ENCODE results near the gene KASH5.

DNA sequence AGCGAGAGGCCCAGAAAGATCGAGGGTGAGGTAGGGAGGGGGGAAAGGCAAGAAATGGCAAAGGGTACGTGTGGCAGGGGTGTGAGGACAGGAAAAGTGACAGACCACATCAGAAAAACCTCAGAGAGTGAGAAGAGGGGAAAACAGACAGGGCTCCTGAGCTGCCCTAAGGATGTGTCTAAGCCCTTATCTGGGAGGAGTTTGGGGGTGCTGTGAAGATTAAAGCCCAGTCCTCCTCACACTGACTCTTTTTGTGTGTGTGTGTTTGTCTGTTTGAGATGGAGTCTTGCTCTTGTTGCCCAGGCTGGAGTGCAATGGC is 35.9 kb downstream of the KASH5 start:
- TF ChIP-seq, protein P1, sequence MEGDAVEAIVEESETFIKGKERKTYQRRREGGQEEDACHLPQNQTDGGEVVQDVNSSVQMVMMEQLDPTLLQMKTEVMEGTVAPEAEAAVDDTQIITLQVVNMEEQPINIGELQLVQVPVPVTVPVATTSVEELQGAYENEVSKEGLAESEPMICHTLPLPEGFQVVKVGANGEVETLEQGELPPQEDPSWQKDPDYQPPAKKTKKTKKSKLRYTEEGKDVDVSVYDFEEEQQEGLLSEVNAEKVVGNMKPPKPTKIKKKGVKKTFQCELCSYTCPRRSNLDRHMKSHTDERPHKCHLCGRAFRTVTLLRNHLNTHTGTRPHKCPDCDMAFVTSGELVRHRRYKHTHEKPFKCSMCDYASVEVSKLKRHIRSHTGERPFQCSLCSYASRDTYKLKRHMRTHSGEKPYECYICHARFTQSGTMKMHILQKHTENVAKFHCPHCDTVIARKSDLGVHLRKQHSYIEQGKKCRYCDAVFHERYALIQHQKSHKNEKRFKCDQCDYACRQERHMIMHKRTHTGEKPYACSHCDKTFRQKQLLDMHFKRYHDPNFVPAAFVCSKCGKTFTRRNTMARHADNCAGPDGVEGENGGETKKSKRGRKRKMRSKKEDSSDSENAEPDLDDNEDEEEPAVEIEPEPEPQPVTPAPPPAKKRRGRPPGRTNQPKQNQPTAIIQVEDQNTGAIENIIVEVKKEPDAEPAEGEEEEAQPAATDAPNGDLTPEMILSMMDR (IDR thresholded peaks at IDR 0.05), result no peak
- no peak for TF ChIP-seq POLR2A (IDR thresholded peaks at IDR 0.05)
